Measurements from ENCODE around the gene SMTN. TPM values are rescaled to one million over a fixed set of nuclear protein-coding genes. Genes with fewer than 3 reads are reported as not detected.

Gene SMTN
- total and polyA plus RNA-seq, 4 experiments from 2014 or later = 0.34 to 1.7 (median 1.2) TPM

Other genes starting within 250 kb of the SMTN start
- 10 to 100 TPM; 43.8 to 46.3 TPM for gene MORC2, start 112.5 kb upstream of the SMTN start, total RNA-seq
- 10 to 100 TPM in 1 of 2 donors, 1 to 10 TPM in 1; 9.5 to 22.8 TPM for gene MORC2, start 112.5 kb upstream of the SMTN start, polyA plus RNA-seq
- gene TUG1, start 112.1 kb upstream of the SMTN start, total RNA-seq = 100 to 1,000 TPM; 129 to 132 TPM
- 10 to 100 TPM; 12.3 to 20.6 TPM for gene TUG1, start 112.1 kb upstream of the SMTN start, polyA plus RNA-seq
- 10 to 100 TPM; 64.2 to 68.6 TPM for gene SELENOM, start 26.2 kb downstream of the SMTN start, total RNA-seq
- 100 to 1,000 TPM; 107 to 150 TPM for gene SELENOM, start 26.2 kb downstream of the SMTN start, polyA plus RNA-seq
- gene INPP5J, start 41.6 kb downstream of the SMTN start, total RNA-seq = under 1 TPM; 0.15 to 0.22 TPM
- not detected for gene INPP5J, start 41.6 kb downstream of the SMTN start, polyA plus RNA-seq
- gene PLA2G3, start 59.2 kb downstream of the SMTN start, total RNA-seq = not detected
- gene PLA2G3, start 59.2 kb downstream of the SMTN start, polyA plus RNA-seq = not detected
- 10 to 100 TPM; 31.5 to 31.7 TPM for gene RNF185, start 78.9 kb downstream of the SMTN start, total RNA-seq
- gene RNF185, start 78.9 kb downstream of the SMTN start, polyA plus RNA-seq = 10 to 100 TPM; 24.1 to 27.1 TPM
- gene LIMK2, start 131.0 kb downstream of the SMTN start, total RNA-seq = 10 to 100 TPM; 32.2 to 33.2 TPM
- 10 to 100 TPM; 12.3 to 26.8 TPM for gene LIMK2, start 131.0 kb downstream of the SMTN start, polyA plus RNA-seq
- 100 to 1,000 TPM; 399 to 411 TPM for gene PIK3IP1, start 211.2 kb downstream of the SMTN start, total RNA-seq
- gene PIK3IP1, start 211.2 kb downstream of the SMTN start, polyA plus RNA-seq = 100 to 1,000 TPM; 418 to 473 TPM